ENCODE results near the gene GOLGA6L2. TPM values are rescaled to one million over a fixed set of nuclear protein-coding genes. Genes with fewer than 3 reads are reported as not detected.

The GOLGA6L2 gene
- polyA plus RNA-seq, 3 donors: not detected

DNA sequence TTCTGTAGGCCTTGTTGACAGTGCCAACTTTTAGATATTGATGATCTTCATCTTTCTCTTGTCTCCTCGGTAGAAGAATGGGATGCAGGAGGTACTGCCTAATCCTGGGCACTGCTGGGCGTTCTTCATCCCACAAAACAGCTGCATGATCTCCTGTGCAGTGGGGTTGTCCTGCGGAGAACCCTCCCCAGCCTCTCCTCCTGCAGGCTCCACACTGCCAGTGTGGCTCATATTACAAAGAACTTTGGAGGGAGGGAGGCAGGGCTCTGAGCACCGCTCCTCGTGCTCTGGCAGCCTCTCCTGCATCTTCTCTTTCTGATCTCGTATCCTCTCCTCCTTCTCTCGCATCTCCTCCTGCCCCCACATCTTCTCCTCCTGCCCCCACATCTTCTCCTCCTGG is 7.5 kb downstream of the GOLGA6L2 start:
- Histone ChIP-seq H3K4me1 (ENCODE audit: control insufficient read depth in 1 of 2, insufficient read depth in 2 of 2, low read length in 2 of 2) (no peaks in the 10 kb centered on the region), H3K4me2 (replicated peaks; ENCODE audit: extremely low read depth, low read length, poor library complexity, severe bottlenecking) (no peak overlapping the region), H2AFZ (ENCODE audit: insufficient read depth, low read depth, low read length, poor library complexity, severe bottlenecking) (no peak overlapping the region), H3K36me3 (replicated peaks in 1 of 2; ENCODE audit: control insufficient read depth in 1 of 2, insufficient read depth in 2 of 2, low read length in 2 of 2) (no peaks in the 10 kb centered on the region), H3K79me2 (ENCODE audit: insufficient read depth, low read length) (no peaks in the 10 kb centered on the region), H3K27ac (ENCODE audit: low read depth in 1 of 2, low read length in 2 of 2) (no peak overlapping the region), H3K4me3 (replicated peaks in 1 of 3; ENCODE audit: low read depth in 2 of 3, low read length in 3 of 3) (no peak overlapping the region), H3K27me3 (ENCODE audit: control insufficient read depth in 2 of 2, insufficient read depth in 2 of 2, low read length in 2 of 2) (no peaks in the 10 kb centered on the region), H3K9me3 (replicated peaks in 1 of 2; ENCODE audit: control insufficient read depth in 1 of 2, insufficient read depth in 1 of 2, low read length in 2 of 2) (no peaks in the 10 kb centered on the region), H4K20me1 (ENCODE audit: insufficient read depth, low read length) (no peaks in the 10 kb centered on the region), H3K9ac (ENCODE audit: insufficient read depth, low read length, poor library complexity, severe bottlenecking) (no peak overlapping the region)
- H3K4me3 Mint-ChIP-seq: no peak overlapping the region
- H3K27me3 Mint-ChIP-seq (ENCODE audit: low read depth in 3 of 3): peaks cover 0 to 6% (median 5%) of the 10 kb centered on the region in 3 donors
- intact Hi-C loops (cut with micrococcal nuclease): no loop called here
- H3K36me3 Mint-ChIP-seq: no peaks in the 10 kb centered on the region
- TF ChIP-seq, protein P1, sequence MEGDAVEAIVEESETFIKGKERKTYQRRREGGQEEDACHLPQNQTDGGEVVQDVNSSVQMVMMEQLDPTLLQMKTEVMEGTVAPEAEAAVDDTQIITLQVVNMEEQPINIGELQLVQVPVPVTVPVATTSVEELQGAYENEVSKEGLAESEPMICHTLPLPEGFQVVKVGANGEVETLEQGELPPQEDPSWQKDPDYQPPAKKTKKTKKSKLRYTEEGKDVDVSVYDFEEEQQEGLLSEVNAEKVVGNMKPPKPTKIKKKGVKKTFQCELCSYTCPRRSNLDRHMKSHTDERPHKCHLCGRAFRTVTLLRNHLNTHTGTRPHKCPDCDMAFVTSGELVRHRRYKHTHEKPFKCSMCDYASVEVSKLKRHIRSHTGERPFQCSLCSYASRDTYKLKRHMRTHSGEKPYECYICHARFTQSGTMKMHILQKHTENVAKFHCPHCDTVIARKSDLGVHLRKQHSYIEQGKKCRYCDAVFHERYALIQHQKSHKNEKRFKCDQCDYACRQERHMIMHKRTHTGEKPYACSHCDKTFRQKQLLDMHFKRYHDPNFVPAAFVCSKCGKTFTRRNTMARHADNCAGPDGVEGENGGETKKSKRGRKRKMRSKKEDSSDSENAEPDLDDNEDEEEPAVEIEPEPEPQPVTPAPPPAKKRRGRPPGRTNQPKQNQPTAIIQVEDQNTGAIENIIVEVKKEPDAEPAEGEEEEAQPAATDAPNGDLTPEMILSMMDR (IDR thresholded peaks at IDR 0.05): no peak
- H3K4me1 Mint-ChIP-seq: no peaks in the 10 kb centered on the region
- 81% methylated on average over 3 of the region's 7 CpGs for WGBS (ENCODE audit: insufficient coverage)
- H3K27ac Mint-ChIP-seq: no peak overlapping the region
- peaks cover 0 to 4% (median 0%) of the 10 kb centered on the region in 7 donors for H3K9me3 Mint-ChIP-seq
- no peak for DNase-seq

DNA sequence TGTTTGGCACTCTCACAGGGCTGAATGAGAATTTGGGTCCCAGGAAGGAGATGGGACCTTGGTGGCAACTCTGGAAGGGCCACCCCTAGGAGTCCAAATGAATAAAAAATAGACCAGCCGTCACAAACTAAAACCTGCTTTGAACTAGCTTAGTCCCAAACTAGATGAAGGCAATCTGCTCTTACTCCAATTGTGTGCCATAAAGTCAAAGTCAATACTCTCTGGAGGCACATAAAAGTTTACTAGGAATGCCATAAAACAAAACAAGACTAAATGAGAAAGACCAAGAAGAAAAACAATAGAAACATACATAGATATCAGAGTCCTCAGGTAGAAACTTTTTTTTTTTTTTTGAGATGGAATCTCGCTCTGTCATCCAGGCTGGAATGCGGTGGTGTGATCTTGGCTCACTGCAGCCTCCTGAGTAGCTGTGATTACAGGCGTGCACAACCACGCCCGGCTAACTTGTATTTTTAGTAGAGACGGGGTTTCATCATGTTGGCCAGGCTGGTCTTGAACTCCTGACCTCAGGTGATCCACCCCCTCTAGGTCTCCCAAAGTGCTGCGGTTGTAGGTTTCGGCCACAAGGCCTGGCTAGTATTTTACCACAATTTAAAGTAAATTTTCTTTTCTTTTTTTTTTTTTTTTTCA is 8.1 kb downstream of the GOLGA6L2 start:
- TF ChIP-seq, protein P1 (IDR thresholded peaks at IDR 0.05): no peak
- intact Hi-C loops (cut with micrococcal nuclease): no loop called here

More for the DNA sequence above, 8.1 kb downstream of the GOLGA6L2 start:
- H3K9ac ChIP-seq (ENCODE audit: insufficient read depth, low read length, poor library complexity, severe bottlenecking): no peak overlapping the region
- Mint-ChIP-seq H3K4me1 (no peaks in the 10 kb centered on the region), H3K9me3 (peaks cover 0 to 4% (median 0%) of the 10 kb centered on the region in 7 donors), H3K27me3 (ENCODE audit: low read depth in 3 of 3) (peaks cover 0 to 7% (median 5%) of the 10 kb centered on the region in 3 donors), H3K27ac (no peak overlapping the region), H3K4me3 (no peak overlapping the region), H3K36me3 (no peaks in the 10 kb centered on the region)
- WGBS (ENCODE audit: insufficient coverage): 50% methylated on average over 2 of the region's 9 CpGs
- H3K9me3 ChIP-seq (replicated peaks in 1 of 2; ENCODE audit: control insufficient read depth in 1 of 2, insufficient read depth in 1 of 2, low read length in 2 of 2): no peaks in the 10 kb centered on the region
- H3K27ac ChIP-seq (ENCODE audit: low read depth in 1 of 2, low read length in 2 of 2): no peak overlapping the region
- H3K79me2 ChIP-seq (ENCODE audit: insufficient read depth, low read length): no peaks in the 10 kb centered on the region
- no peak for DNase-seq
- H3K4me3 ChIP-seq (replicated peaks in 1 of 3; ENCODE audit: low read depth in 2 of 3, low read length in 3 of 3): no peak overlapping the region
- no peak overlapping the region for H2AFZ ChIP-seq (ENCODE audit: insufficient read depth, low read depth, low read length, poor library complexity, severe bottlenecking)
- no peak overlapping the region for H3K4me2 ChIP-seq (replicated peaks; ENCODE audit: extremely low read depth, low read length, poor library complexity, severe bottlenecking)
- no peaks in the 10 kb centered on the region for H4K20me1 ChIP-seq (ENCODE audit: insufficient read depth, low read length)
- H3K4me1 ChIP-seq (ENCODE audit: control insufficient read depth in 1 of 2, insufficient read depth in 2 of 2, low read length in 2 of 2): no peaks in the 10 kb centered on the region
- no peaks in the 10 kb centered on the region for H3K27me3 ChIP-seq (ENCODE audit: control insufficient read depth in 2 of 2, insufficient read depth in 2 of 2, low read length in 2 of 2)
- no peaks in the 10 kb centered on the region for H3K36me3 ChIP-seq (replicated peaks in 1 of 2; ENCODE audit: control insufficient read depth in 1 of 2, insufficient read depth in 2 of 2, low read length in 2 of 2)

All from CD14-positive monocyte (primary cell).